Measurements from ENCODE around the gene SURF4. TPM values are rescaled to one million over a fixed set of nuclear protein-coding genes. Genes with fewer than 3 reads are reported as not detected.

The SURF4 gene
- total and polyA plus RNA-seq, 2 donors (not counting 3 experiments of a cell fraction or from before 2014, with no cell fraction given), result 216 to 358 TPM

DNA sequence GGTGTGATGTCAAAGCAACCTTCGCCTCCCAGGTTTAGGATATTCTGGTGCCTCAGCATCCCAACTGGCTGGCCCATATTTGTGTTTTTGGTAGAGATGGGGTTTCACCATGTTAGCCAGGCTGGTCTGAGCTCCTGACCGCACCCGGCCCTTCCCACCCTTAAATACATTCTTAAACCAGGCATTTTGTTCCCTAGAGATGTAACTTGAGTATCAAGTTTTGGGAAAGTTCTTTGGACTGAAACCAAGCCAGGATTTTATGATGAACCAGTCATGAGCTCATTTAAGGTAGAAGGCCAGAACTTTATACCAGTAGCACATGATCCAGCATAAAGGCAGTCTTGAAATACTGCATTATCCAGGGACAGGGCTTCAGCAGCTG, 24.3 kb downstream of the SURF4 start:
- H3K9ac ChIP-seq (replicated peaks; ENCODE audit: extremely low read depth, insufficient read depth, low read length), result no peak overlapping the region
- DNase-seq (ENCODE audit: low read depth, low spot score) (no peak), FAIRE-seq (no peak)
- H3K36me3 ChIP-seq (ENCODE audit: control insufficient read depth in 2 of 2, extremely low read depth in 1 of 2, insufficient read depth in 2 of 2, low read length in 2 of 2), result peaks cover 15 to 28% of the 10 kb centered on the region in 2 experiments
- BruUV-seq (replicated peaks), result no TSS peak
- H3K4me3 ChIP-seq (replicated peaks in 1 of 3; ENCODE audit: insufficient read depth in 1 of 3, low read depth in 1 of 3, low read length in 3 of 3), result no peak overlapping the region
- no peak overlapping the region for H3K4me2 ChIP-seq (ENCODE audit: insufficient read depth, low read length)
- H3K79me2 ChIP-seq (ENCODE audit: control insufficient read depth, insufficient read depth, low read length), result peaks cover 33% of the 10 kb centered on the region
- H3K27me3 ChIP-seq (ENCODE audit: control insufficient read depth in 2 of 2, insufficient read depth in 2 of 2, low read length in 2 of 2), result no peaks in the 10 kb centered on the region
- H3K4me1 ChIP-seq (ENCODE audit: control insufficient read depth, extremely low read depth, insufficient read depth, low read length), result peaks cover 18% of the 10 kb centered on the region
- ChIA-PET CTCF (interaction anchor here (0.9 to 1.4 kb wide), 2 partner anchors 23 to 165 kb away, joined by 3 to 4 read pairs; no protein-coding TSS in a partner anchor), POLR2A (no interaction called here)
- no peaks in the 10 kb centered on the region for H3K9me3 ChIP-seq (replicated peaks; ENCODE audit: control insufficient read depth, insufficient read depth, low read length)
- H3K9me1 ChIP-seq (replicated peaks; ENCODE audit: control insufficient read depth, extremely low read depth, insufficient read depth, low read length), result no peaks in the 10 kb centered on the region
- intact Hi-C loops (cut with micrococcal nuclease) (no loop called here), dilution Hi-C loops (cut with MboI; ENCODE audit: extremely low pct_ligation_motif_present, low sequenced_read_pairs) (no loop called here)
- H4K20me1 ChIP-seq (replicated peaks; ENCODE audit: control insufficient read depth, extremely low read depth, insufficient read depth, low read length), result no peaks in the 10 kb centered on the region
- no peak overlapping the region for H2AFZ ChIP-seq (ENCODE audit: low read depth, low read length)
- H3K27ac ChIP-seq (ENCODE audit: insufficient read depth, low read depth, low read length), result no peak overlapping the region
- TF ChIP-seq POLR2AphosphoS5 (IDR thresholded peaks at IDR 0.05; ENCODE audit: insufficient read depth, low read depth, low read length) (no peak), FOS (IDR thresholded peaks at IDR 0.05; ENCODE audit: borderline replicate concordance, insufficient read depth, low read length) (no peak), MYC (IDR thresholded peaks at IDR 0.05; ENCODE audit: low read depth, low read length) (no peak), JUN (IDR thresholded peaks at IDR 0.05; ENCODE audit: borderline replicate concordance, insufficient read depth, insufficient read length, low read depth) (no peak), EZH2 (IDR thresholded peaks at IDR 0.05; ENCODE audit: borderline replicate concordance, low read depth, low read length, severe bottlenecking) (no peak), GATA2 (IDR thresholded peaks at IDR 0.05; ENCODE audit: insufficient read depth, insufficient read length, low read depth, low read length) (no peak), POLR2A (IDR thresholded peaks at IDR 0.05; ENCODE audit: low read depth, low read length) (no peak)
- TF ChIP-seq, protein P1, sequence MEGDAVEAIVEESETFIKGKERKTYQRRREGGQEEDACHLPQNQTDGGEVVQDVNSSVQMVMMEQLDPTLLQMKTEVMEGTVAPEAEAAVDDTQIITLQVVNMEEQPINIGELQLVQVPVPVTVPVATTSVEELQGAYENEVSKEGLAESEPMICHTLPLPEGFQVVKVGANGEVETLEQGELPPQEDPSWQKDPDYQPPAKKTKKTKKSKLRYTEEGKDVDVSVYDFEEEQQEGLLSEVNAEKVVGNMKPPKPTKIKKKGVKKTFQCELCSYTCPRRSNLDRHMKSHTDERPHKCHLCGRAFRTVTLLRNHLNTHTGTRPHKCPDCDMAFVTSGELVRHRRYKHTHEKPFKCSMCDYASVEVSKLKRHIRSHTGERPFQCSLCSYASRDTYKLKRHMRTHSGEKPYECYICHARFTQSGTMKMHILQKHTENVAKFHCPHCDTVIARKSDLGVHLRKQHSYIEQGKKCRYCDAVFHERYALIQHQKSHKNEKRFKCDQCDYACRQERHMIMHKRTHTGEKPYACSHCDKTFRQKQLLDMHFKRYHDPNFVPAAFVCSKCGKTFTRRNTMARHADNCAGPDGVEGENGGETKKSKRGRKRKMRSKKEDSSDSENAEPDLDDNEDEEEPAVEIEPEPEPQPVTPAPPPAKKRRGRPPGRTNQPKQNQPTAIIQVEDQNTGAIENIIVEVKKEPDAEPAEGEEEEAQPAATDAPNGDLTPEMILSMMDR (IDR thresholded peaks at IDR 0.05; ENCODE audit: extremely low read depth in 1 of 2, insufficient read depth in 1 of 2, low read depth in 1 of 2, low read length in 2 of 2), result no peak
- TF ChIP-seq, protein P2, sequence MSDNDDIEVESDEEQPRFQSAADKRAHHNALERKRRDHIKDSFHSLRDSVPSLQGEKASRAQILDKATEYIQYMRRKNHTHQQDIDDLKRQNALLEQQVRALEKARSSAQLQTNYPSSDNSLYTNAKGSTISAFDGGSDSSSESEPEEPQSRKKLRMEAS (IDR thresholded peaks at IDR 0.05; ENCODE audit: insufficient read depth, insufficient read length), result no peak

All from endothelial cell of umbilical vein (primary cell).